Measurements from ENCODE around the gene FILIP1.

FILIP1 gene

GRCh38 chr6:75381877-75382633, 111.5 kb downstream of the FILIP1 start:
- DNase-seq (ENCODE audit: low spot score) = no peak

- DNase-seq (ENCODE audit: low spot score) = no peak
Observed at GRCh38 chr6:75379536-75379935, 114.1 kb downstream of the FILIP1 start.

- DNase-seq (ENCODE audit: low spot score) = no peak
Observed at GRCh38 chr6:75378101-75378500, 115.5 kb downstream of the FILIP1 start.

GRCh38 chr6:75377386-75377785, 116.2 kb downstream of the FILIP1 start:
- no peak for DNase-seq (ENCODE audit: low spot score)

GRCh38 chr6:75376347-75377024, 117.1 kb downstream of the FILIP1 start:
- no peak for DNase-seq (ENCODE audit: low spot score)

GRCh38 chr6:75374961-75375400, 118.6 kb downstream of the FILIP1 start:
- no peak for DNase-seq (ENCODE audit: low spot score)

GRCh38 chr6:75372884-75373283, 120.7 kb downstream of the FILIP1 start:
- DNase-seq (ENCODE audit: low spot score) = no peak

- no peak for DNase-seq (ENCODE audit: low spot score)
Observed at GRCh38 chr6:75370011-75370410, 123.6 kb downstream of the FILIP1 start.

- DNase-seq (ENCODE audit: low spot score) = no peak
Observed at GRCh38 chr6:75368864-75369402, 124.7 kb downstream of the FILIP1 start.

- DNase-seq (ENCODE audit: low spot score) = no peak
Observed at GRCh38 chr6:75368151-75368779, 125.3 kb downstream of the FILIP1 start.

- DNase-seq (ENCODE audit: low spot score) = no peak
Observed at GRCh38 chr6:75363304-75363703, 130.3 kb downstream of the FILIP1 start.

- DNase-seq (ENCODE audit: low spot score) = no peak
Observed at GRCh38 chr6:75353644-75354043, 140.0 kb downstream of the FILIP1 start.

GRCh38 chr6:75351570-75351969, 142.0 kb downstream of the FILIP1 start:
- no peak for DNase-seq (ENCODE audit: low spot score)

GRCh38 chr6:75350808-75351207, 142.8 kb downstream of the FILIP1 start:
- DNase-seq (ENCODE audit: low spot score) = no peak

- DNase-seq (ENCODE audit: low spot score) = no peak
Observed at GRCh38 chr6:75350156-75350555, 143.4 kb downstream of the FILIP1 start.

GRCh38 chr6:75349262-75349984, 144.2 kb downstream of the FILIP1 start:
- peak; percentile 11 for DNase-seq (ENCODE audit: low spot score)

GRCh38 chr6:75348882-75349261, 144.7 kb downstream of the FILIP1 start:
- no peak for DNase-seq (ENCODE audit: low spot score)

- DNase-seq (ENCODE audit: low spot score) = no peak
Observed at GRCh38 chr6:75347898-75348610, 145.5 kb downstream of the FILIP1 start.

GRCh38 chr6:75345413-75345812, 148.2 kb downstream of the FILIP1 start:
- DNase-seq (ENCODE audit: low spot score) = no peak

GRCh38 chr6:75344455-75344854, 149.1 kb downstream of the FILIP1 start:
- no peak for DNase-seq (ENCODE audit: low spot score)

- DNase-seq (ENCODE audit: low spot score) = no peak
Observed at GRCh38 chr6:75344021-75344420, 149.6 kb downstream of the FILIP1 start.
